NCI-H2196 (cell line): ENCODE data around the gene FBXW2.

Source experiments
- DNase-seq: peaks from one replicate; lab custom pipeline; 2025; ENCODE audit not compliant: unreplicated experiment; lab: John Stamatoyannopoulos, UW

The FBXW2 gene

DNA sequence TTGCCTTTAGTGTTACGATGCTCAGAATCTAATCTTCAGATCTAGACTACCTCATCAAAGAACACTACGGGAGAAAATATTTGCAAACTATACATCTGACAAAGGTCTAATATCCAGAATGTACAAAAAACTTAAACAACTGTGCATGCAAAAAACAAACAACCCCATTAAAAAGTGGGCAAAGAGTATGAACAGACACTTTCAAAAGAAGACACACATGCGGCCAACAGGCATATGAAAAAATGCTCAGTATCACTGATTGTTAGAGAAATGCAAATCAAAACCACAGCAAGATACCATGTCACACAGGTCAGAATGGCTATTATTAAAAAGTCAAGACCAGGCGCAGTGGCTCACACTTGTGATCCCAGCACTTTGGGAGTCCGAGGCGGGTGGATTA lies 47.9 kb downstream of the FBXW2 start:
- no peak for DNase-seq

DNA sequence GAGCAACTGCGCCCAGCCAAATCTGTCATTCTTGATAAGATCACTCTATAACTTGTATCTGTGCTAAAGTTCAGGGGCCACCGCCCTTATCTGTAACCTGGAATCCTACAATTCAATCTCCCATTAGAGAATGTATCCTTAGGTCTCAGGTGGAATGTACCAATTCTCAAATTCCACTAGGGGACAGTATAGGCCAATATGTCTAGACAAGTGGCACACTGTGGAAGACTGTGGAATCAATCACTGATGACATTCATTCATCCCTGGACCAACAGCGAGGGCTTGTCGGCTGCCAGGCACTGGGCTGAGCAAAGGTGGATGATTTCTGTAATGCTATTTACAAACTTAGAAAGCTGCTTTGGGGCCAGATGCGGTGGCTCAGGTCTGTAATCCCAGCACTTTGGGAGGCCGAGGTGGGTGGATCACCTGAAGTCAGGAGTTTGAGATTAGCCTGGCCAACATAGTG lies 50.2 kb downstream of the FBXW2 start:
- peak; percentile 26 for DNase-seq

DNA sequence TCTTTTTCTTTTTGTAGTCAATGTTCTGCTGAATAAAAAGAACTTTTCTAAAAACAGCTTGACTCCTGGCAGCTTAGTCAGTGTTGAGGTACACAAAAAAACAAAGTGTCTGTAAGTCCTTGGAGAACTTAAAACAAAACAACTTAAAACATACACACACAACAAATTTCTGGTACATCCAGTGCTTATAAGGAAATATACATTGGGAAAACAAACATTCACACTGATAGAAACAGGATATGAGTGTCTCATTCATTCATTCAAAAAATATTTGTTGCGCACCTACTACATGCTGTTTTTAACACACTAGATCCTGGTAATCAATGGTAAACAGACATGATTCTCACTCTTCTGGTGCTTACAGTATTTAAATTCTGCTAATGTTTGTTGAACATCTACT lies 51.5 kb downstream of the FBXW2 start:
- DNase-seq = no peak

DNA sequence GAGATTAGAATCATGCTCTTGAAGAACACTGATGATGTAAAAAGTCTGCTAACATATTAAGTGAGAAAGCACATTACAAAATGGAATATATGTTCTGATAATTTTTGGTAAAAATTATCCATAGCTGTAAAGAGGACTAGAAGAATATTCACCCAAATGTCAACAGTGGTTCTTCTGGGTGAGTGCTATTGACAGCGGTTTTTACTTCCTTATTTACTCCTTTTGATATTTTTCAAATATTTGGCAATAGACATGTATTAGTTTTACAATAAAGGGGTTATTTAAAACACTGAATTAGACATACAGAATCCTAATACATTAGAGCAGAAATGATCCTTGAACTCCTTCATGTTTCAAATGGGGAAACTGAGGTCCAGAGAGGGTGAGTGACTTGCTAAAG lies 52.0 kb downstream of the FBXW2 start:
- DNase-seq = no peak

DNA sequence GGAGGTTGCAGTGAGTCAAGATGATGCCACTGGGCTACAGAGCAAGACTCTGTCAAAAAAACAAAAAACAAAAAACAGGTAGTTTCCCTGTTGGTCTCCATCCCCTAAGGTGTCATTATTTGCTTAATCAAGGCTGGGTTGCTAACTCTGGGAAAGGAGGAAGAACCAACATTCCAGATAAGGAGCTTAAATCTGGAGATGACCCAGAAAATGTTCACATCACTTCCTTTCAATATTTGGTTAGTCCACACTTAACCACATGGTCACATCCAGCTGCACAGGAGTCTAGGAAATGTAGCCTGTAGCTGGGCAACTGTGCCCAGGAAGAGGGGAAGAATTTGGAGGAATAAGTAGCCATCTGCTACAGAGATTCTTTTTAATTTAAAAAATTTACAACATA lies 53.1 kb downstream of the FBXW2 start:
- no peak for DNase-seq

DNA sequence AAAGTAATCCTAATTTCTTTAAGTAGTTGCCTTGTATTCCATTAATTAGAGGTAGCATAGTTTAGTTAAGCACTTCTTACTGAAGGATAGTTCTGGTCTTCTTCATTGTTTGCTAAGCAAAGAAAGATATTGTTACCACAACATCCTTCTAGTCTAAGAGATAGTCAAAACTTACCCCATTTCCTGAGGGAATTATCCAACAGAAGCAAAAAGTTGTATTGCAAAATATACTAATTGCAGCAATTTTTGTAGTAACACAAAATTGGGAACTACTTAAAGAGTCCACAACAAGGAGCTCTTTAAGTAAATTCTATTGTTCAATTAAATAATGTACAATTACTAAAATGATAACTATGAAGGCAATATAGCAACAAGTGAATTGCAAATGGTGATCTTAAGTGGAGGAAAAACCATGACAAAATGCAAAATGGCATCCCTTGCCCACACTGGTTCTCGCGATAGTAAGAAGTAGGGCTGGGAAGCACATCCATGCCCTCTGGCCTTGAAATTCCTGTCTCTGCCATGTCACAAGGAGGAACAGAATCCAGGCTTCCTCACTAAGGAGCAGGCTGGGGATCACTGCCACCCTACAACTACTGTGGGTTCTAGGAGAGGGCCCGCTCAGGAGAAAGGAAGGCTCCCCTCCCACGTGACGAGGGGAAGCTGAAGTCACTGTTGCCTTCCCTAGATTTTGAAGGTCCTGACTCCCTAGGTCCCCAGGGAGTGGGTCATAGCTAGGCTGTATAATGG lies 55.6 kb downstream of the FBXW2 start:
- no peak for DNase-seq

DNA sequence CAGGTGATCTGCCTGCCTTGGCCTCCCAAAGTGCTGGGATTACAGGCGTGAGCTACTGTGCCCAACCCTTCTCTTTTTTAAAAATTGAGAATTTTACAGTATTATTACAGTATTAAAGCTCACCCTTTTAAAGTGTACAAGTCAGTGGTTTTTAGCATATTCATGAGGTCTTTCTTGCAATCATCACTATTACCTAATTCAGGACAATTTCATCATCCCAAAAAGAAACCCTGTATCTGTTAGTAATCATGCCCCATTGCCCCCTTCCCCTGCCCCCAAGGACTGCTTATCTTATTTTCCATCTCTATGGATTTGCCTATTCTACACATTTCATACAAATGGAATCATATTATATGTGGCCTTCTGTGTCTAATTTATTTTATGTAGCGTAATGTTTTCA lies 56.3 kb downstream of the FBXW2 start:
- DNase-seq = no peak

DNA sequence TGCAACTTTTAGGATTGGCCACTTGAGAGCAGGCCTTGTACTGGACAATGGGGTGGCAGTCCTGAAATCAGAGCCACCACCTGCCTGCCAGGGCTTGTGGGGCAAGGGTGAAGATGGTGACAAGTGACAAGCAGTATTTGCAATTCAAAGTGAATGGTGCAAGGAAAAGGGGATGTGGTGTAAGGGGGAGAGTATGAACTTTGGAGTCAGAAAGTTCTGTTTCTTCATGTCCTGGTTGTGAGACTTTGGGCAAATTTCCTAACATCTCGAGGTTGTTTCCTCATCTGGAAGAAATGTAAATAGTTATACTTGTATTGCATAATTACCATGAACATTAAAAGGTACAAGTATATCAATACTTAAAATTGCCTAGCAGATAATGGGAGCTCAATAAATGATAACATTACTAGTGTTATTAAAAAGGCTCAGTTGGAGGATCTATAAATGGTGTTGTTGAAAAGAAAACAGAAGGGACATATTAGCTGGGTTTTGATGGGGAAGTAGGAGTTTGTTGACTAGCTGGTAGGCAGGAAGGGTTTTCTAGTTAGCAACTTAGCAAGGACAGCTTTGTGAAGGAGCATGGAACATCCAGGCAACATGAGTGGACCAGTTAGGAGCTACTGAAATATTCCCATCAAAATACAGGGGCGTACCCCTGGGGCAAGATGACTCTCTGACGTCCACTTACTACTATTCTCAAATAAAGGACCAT lies 57.6 kb downstream of the FBXW2 start:
- no peak for DNase-seq

DNA sequence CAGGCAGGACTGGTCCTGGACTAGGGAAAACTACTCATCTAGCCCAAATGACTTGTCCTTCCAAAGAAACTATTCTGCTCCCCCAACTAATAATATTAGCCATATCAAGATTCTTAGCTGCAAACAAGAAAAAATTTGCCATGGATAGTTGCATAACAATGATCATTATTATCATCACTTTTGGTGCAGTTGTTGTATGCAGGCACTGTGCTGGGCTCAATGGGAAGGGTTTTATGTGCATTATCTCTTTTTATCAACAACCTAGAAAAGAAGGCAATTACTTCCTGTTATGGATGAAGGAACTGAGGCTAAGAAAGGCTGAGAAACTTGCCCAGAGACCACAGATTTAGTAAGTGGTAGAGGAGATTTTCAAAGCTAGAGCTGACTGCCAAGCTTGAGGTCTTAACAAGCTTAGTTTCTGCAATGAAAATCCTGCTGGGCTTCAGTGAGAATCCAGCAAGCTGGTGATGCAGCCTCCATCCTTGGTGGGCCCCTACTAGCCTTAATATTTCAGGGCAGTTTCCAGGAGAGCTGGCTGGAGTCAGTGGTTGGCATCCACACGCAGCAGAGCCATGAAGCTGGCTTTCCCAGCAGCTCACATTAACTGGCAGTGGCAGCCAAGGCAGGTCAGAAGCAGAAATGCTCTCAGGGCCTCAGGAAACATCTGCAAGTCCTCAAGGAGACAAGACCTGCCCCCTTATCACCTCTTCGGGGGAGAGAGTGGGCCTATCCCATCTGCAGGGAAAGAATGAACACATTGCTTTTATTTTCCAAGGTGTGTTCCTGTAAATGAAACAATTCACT lies 58.4 kb downstream of the FBXW2 start:
- no peak for DNase-seq

DNA sequence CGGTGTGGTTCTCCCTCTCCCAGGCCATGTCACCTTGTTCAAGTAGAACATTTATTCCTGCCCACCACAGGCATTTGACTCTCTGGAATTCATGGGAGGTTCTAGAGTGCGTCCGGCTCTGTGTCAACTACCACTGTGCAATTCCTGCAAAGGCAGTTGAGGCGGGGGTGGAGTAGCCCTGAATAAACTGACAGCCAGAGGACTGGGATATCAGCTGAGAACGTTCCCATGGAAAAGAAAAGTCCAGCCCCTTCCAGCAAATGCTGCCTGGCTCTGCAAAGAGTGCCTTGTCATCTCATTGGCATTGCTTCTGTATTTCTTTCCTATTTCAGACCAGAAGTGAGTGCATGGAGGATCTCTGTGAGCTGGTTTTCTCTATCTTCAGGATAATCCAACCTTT lies 60.0 kb downstream of the FBXW2 start:
- no peak for DNase-seq

DNA sequence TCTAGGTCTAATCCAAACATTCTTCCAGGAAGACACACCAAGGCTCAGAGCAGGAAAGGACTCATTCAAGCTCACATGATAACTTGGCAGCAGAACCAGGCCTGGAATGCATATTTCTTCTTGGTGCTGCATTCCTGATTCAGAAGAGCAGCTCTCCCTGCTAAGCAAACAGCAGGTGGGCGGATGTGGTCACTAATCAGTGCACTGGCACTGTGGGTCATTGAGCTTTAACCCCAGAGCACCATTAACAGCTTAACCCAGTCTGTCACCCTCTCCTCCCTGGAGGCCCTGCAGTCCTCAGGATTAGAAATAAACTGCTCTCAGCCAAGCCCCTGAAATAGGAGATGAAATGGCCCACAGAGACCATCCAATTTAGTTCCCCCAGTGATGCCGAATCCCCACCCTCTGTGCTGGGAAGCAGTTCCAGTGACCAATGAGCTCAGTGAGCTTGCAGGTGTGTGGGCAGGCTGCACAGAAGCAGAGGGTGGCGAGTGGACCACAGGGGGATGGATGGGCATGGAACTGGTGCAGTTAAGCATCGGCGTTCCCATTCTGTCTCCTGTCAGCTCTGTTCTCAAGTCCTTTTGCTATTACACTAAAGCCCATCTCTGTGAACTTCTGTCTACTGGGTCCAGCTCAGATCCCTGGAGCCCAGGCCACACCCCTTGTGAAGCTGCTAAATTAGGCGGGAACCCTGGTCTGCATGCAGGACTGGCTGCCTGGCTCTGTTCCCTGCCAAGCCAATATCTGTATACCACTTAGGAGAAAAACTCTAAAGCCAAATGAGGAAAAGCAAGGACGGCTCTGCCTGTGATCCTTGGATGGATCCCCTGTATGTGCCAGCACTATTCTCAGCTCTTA lies 62.3 kb downstream of the FBXW2 start:
- DNase-seq = peak; percentile 80

DNA sequence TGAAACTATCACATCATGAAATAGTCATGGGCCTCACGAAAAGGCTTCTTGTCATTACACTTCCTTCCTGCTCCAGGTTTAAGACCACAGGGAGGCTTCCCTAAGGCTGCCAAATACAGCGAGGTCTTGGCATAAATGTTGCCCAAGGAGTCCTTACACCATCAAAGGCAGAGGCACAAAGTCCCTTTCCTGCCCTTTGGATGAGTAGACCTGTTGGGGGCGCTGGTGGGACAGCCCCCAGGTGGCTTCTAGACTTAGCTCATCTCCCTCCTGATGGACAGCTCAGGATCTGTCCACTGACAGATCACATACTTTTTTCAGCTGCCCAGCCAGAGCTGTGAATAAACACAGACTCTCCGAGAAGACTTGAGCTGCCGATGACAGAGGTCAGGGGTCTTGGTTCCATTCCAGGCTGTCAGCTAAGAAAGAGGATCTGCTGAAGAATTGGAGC lies 63.4 kb downstream of the FBXW2 start:
- DNase-seq = no peak

DNA sequence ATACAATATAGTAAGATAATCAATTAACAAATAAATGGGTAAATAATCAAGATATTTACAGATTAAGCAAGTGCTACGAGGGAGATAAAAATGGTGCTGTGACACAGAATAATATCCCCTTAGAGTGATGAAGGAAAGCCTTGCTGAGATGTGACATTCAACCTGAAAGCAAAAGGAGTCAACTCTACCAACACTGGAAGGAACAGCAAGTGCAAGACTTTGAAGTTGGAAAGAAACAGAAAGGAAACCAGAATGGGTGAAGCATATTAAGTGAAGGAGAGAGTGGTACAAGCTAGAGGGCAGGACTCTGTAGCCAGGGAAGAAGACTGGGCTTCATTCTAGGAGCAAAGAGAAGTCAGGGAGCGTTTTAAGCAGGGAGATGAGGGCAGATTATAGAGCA lies 66.7 kb downstream of the FBXW2 start:
- DNase-seq = no peak

DNA sequence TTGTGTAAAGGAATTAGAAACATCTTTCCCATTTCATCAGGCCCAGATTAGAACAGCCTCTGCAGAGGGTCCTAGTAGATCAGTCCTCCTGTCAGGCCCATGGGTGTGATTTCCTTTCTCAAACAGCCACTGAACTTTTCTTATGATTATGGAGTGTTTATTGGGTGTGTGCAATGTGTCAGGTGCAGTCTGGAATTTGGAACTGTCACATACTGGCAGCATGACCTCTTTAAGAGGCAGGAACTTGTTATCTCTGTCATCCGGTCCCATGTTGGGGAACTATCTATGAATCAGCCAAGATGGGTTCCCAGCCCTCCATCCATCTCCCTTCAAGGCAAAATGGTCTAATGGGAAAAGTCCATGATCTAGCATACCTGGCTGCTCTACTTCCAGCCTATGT lies 67.3 kb downstream of the FBXW2 start:
- DNase-seq = no peak

DNA sequence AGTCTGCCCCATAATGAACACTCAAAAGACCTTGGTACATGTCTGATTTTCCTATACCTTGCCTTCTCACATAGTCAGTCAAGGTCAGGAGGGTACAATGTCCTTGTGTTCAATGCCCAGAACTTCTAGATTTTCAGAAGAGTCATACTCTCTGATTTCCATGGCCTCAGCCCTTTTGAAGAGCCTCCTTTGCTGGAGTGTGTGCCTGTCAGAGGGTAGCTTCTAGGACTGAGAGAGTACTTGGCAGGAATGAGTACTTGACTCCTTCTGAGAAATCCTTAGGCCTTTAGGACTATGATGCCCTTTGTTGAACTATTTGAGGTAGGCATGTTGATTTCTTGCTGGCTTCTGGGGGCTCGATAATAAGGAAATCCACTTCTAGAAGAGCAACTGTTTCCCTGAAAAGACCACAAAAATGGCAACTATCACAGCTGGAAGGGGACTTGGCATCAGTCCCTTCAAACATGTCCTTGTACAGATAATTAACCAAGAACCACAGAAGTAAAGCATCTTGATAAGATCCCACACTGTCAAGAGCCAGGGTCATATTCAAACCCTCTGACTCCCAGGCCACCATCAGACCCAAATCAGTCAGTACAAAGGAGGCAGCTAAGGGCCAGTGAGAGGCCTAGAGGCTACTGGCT lies 68.3 kb downstream of the FBXW2 start:
- no peak for DNase-seq

DNA sequence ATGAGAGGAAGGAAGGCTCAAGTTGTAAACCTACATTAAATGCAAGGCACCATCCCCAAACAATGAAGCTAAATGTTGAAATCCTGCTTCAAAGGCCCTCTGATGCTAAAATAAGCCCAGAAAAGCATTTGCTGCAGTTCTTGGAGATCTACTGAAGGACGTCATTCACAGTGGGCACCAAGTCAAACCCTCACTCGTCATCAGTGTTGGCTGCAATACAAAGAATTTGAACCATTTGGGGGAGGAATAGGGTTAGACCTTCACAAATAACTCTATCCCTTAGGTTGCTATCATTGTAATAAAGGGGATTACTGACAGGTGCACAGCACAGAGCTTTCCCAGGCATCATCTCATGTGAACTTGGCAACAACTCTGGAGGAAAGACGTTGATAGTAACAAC lies 69.7 kb downstream of the FBXW2 start:
- no peak for DNase-seq

DNA sequence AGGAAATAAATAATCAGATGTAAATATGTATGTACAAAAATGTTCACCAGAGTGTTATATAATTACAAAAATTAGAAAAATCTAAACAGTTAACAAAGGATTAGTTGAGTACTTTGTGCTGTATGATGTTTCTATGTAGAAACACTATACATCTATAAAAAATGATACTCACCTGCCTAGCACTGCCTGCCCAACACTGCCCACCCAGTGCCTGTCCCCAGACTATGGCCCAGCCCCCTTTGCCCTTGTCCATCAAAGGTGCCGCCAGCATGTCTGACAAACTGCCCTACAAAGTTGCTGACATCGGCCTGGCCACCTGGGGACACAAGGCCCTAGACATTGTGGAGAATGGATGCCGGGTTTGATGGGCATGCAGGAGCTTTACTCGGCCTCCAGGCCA lies 72.8 kb downstream of the FBXW2 start:
- no peak for DNase-seq

DNA sequence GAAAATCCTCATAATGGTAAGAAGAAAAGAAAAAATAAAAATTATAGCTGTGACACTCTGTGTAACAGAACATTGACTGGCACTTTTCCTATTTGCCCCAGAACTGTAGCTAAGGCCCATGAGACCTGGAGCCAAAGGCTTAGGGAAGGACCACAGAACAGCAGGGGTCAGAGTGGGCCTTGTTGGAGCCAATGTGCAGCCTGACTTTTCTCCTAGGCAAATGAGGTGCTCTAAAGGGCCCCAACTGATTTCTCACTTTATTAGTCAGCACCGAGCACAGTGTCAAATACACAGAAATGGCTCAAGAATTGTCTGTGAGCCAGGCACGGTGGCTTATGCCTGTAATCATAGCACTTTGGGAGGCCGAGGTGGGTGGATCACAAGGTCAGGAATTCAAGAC lies 74.9 kb downstream of the FBXW2 start:
- DNase-seq = no peak

DNA sequence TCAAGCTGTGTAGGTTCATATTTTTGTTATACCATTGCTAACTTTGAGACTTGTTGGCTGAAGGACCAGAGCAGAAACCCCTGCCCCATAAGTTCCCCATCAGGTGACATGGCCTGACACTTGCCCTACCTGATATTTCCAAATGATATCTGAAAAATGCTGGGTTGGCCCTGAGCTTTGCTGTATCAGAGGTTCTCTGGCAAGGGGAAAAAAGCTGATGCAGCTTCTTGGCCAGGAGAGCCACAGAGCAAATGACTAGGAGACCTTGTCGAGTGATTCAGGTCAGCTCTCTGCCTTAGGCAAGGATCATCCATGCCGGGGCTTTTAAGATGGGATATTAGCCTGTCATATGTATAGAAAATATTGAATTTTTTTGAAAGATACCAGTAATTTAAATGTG lies 76.0 kb downstream of the FBXW2 start:
- no peak for DNase-seq

DNA sequence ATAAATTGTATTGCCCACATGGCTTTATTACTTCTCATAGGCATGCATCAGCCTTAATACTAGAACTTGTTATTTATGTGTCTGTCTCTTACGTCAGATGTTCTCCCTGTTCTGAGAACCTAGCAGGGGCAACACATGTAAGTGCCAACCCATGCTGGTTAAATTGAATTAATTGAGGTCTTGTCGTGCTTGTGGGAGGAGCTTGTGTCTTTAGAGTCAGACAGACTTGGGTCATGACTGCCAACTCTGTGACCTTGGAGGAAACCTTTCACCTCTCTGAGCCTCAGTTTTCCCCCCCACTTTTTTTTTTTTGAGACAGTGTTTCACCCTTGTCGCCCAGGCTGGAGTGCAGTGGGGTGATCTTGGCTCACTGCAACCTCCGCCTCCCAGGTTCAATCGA lies 76.7 kb downstream of the FBXW2 start:
- DNase-seq = no peak
